ENCODE results near the gene AGR2.
"Not testable (repeated sequence)": the region's sequence is repeated elsewhere in the genome, so short reads cannot be mapped to it uniquely, and the experiment has no call there.

Gene AGR2

DNA sequence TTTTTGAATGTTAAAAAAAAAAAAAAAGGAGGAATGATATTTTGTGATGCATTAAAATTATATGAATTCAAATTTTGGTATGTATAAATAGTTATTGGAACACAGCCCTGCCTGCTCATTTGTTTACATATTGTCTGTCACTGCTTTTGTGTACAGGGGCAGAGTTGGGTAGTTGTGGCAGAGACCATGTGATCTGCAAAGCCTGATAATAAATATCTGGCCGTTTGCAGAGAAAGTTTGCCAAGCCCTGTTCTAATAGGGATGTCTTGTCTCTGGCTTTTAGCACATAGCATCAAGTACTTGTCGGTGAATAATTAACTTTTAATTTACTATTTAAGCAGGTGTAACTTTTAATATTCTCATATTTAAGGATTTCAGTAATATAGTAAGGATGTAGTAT is 31.5 kb downstream of the AGR2 start:
- no peak for DNase-seq

DNA sequence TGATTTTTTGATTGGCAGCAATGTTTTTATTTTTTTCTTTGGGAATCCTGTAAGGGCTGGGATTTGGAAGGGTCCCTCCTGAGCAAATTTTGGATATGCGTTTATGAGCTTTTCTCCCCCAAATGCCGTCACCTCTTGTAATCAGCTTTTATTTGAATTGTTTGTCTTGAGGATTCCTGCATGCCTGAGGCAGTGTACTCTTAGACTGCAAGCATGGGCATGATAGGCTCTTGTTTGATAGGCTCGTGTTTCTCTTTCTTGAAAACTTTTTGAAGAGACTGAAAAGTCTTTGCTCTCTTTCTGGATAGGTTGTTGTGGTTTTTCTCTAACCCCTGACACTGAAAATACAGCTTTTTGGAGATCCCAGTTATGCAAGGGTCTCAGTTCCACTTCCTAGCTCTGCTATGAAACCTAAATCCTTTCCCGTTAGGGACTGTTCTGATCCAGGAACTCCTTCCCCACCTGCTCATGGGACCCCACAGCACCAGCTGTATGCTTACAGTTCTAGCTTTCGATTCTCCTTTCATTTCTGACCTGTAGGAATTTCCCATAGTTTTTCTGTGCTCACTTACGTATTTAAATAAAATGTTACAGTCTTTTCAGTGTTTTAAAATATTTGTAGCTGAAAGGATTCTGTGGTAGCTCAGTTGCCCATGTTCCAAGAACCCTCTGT is 34.0 kb downstream of the AGR2 start:
- DNase-seq: no peak

DNA sequence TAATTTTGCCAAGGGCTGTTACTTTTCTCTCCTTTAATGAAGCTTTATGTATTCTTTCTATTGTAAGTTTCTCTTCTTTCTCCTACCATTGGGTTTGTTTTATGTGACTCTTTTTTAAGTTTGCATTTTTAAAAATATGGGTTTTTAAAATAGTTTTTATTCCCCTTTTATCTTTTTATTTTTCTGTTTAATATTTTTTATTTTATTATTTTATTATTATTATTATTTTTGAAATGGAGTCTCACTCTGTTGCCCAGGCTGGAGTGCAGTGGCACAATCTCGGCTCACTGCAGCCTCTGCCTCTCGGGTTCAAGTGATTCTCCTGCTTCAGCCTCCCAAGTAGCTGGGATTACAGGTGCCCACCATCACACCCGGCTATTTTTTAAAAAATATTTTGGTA is 34.8 kb downstream of the AGR2 start:
- DNase-seq: not testable (repeated sequence)

DNA sequence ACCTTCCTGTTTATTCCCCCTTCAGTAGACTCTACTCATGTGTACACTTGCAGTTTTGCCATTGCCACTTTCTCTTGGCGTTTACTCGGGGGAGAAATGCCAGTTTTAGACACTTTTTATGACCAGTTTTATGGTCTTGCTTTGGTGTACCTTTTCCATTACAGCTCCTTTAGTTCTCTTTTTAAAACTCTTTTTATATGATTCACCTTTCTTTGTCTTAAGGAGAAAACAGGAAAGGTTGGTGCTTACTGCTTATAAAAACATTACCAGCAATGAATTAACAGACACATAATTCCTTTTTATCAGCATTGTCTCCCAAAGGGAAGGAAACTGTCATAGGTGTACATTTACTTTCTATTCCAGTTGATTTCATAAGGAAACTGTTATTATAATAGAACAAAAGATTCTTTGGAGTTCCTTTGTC is 39.4 kb downstream of the AGR2 start:
- no peak for DNase-seq

DNA sequence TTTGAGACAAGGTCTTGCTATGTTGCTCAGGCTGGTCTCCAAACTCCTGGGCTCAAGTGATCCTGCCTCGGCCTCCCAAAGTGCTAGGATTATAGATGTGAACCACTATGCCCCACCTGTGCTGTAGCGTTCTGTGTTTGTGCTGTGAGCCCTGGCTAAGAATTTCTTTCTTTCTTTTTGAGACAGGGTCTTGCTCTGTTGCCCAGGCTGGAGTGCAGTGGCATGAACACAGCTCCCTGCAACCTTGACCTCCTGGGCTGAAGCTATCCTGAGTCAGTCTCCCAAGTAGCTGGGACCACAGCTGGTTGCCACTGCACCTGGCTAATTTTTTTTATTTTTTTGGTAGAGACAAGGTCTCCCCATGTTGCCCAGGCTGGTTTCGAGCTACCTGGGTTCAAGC is 39.9 kb downstream of the AGR2 start:
- no peak for DNase-seq

DNA sequence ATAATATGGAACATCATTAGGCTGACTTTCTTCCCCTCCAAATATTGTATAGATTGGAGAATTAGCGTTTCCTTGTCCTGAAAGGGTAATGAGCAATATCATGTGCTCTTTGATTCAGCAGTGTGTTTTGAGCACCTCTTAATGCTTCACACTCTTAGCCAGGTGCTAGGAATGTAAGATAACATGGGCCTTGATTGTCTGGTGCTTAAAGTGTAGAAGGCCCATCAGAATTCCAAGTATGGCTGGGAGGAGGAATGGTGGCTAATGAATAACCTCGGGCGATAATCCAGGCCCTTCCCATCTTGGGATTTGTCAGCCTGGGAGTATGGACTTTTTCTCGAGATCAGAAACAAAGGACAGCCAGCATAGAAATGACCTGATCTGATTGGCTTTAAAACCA is 42.6 kb downstream of the AGR2 start:
- DNase-seq: no peak

DNA sequence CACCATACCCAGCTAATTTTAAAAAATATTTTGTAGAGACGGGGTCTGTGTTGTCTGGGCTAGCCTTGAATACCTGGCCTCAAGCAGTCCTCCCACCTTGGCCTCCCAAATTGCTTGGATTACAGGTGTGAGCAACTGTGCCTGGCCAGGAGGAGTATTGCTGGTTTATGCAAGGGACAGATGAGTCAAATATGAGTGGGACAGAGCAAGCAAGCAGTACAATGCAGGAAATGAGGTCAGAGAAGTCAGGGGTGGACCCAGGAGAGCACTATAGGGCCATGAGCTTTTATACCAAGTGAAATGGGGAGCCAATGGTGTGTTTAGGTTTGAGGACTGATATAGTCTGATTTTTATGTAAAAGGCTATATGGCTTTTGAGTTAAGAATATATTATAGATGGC is 45.0 kb downstream of the AGR2 start:
- DNase-seq: no peak

DNA sequence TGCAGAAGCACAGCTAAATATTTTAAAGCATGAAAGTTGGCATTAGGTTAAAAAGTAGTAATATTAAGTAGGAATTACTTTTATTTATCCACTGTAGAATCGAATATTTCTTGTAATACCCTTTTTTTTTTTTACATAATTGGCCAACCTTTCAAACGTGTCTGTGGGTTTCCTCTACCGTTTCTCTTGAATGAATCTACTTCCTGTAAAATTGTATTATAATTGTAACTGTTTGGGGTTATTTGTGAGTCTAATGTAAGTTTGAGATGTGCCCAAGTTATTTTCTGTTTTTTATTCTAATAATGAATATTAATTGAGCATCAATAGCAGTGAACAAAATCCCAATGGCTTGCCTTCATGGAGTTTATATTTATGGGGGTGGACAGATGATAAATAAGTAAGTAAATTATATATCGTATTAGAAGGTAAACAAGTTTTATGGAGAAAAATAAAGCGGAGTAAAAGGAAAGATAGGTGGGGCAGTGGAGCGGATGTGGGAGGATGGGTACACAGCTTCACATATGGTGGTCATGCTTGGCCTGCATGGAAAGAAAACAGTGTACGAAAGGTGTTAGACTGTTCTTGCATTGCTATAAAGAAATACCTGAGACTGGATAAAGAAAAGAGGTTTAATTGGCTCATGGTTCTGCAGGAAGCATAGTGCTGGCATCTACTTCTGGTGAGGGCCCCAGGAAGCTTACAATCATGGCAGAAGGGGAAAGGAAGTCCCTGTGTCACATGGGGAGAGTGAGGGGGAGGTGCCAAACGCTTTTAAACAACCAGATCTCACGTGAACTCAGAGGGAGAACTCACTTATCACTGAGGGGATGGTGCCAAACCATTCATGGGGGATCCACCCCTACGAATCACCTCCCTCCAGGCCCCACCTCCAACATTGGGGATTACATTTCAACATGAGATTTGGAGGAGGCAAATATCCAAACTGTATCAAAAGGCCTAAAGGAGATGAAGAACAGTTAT is 45.9 kb downstream of the AGR2 start:
- DNase-seq: peak in 1 of 2 donors; percentile 37

DNA sequence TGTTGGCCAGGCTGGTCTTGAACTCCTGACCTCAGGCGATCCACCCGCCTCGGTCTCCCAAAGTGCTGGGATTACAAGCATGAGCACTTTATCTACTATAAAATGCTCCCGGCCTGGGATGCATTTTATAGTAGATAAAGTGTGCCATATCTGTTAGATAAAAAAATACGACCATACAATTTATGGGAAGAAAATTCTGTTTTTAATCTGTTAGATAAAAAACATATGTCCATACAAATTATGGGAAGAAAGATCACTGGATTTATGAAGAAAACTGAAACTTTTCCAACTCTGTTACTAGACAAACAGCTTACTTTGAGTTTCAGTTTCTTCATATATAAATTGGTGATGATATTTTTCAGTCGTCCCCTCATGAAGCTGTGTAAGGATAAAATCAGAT is 46.8 kb downstream of the AGR2 start:
- DNase-seq: no peak

DNA sequence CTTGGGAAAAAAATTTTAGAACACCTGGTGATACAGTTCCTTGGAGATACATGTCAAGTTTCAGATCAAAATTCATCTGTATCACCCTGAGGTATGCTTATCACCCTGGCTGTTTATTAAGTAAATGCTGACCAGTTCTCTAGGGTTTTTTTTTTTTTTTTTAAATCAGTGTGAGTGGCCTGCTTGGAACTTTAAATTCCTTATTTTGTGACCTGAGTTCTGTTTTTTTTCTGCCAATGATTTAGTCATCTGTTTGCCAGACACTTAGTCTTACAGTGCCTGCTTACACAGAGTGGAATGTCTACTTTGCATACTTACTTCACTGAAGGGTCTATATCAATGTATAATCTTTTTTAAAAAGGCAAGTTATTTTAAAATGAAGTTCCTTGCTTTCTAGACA is 49.4 kb downstream of the AGR2 start:
- DNase-seq: no peak

DNA sequence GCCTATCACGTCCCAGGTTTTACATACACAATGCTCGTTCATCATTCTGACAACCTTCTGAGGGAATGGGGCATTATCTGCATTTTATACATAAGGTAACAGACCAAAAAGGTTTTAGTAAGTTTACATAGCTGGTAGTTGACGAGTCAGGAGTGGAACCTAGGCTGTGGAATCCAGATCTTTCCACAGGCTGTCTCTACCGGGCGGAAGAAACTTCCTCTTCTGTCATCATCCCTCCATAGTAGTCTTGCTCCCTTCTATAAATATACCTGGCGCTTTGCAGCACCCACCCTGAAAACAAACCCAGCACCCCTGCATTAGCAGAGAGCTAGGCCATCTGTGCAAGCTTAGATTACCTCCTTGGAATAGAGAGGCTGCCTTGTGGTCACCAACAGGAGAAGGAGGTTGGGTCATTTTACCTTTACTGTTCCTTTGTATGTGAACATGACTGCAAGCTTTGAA is 49.9 kb downstream of the AGR2 start:
- no peak for DNase-seq

DNA sequence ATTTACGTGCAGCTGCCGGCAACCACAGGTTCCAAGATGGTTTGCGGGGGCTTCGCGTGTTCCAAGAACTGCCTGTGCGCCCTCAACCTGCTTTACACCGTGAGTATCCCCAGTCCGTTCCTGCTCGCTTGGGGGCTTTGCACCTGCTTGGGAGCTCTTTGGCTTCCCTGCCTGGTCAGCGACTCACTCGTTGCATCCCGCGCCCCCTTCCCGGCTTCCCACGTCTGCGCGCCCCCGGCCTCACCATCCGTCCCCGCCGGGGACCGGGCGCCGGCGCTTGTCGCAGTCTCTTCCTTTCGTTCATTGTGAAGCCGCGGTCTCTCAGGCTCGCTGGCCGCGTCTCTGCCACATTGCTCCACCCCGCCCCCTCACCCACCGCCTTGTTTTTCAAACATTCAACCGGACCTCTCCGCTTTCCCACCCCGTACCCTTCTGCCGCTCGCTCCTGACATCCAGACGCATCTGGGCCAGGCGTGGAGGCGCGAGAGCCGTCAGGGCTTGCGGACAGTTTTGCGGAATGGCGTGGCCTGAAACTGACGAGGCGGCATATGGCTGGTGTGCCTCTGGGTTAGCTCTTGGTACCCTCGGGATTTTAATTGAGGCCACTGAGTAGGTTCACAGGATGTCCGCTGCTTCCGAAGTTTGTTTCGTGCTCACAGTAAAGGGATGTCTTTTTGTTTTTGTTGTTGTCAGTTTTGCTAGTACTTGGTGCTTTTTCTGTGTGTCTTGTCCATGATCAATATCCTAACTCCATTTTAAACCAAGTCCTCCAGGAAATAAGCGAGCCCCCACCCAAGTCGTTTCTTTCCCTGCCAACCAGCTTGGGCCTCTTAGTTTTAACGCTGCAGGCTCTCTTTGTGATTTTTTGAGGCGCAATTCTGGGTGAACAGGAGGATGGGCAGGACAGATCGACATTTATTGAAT is 50.6 kb downstream of the AGR2 start:
- peak in 1 of 2 donors; percentile 26 for DNase-seq

DNA sequence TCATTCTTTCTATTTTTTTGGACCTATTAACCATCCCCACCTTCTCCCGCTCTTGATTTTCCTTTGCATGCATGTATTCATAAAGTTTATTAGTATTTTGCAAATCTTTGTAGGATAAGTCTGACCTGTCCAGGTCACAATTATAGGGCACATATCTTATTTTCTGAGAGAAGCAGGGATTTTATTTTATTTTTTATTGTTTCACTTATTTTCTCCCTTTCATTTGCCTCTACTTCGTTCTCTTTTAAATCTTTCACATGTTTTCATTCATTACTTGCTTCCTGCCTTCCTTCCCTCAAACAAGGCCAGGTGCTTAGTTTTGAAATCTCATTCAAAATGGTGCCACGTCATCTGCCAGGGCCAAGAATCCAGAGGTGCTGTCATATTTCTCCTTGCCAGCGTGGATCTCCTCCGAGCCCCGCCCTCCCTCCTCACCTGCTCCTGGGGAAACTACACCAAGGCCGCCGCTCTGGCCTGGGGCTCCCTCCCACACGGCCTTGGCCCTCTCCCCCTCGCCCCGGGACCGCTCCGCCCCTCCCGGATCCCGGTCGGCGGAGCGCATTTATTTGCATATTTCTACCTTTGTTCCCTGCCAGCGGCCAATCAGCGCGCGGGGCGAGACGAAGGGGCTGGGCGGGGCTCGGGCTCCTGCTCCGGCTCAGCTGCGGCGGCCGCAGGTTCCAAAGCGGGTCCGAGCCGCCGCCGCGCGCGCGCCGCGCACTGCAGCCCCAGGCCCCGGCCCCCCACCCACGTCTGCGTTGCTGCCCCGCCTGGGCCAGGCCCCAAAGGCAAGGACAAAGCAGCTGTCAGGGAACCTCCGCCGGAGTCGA is 51.5 kb downstream of the AGR2 start, which contains the start of gene TSPAN13:
TSPAN13 (plus strand) TSS at position 654 of the 830 bp plus-strand sequence. CDS start 213 bp downstream, outside the sequence.
- peak; percentile 18 to 32 for DNase-seq

DNA sequence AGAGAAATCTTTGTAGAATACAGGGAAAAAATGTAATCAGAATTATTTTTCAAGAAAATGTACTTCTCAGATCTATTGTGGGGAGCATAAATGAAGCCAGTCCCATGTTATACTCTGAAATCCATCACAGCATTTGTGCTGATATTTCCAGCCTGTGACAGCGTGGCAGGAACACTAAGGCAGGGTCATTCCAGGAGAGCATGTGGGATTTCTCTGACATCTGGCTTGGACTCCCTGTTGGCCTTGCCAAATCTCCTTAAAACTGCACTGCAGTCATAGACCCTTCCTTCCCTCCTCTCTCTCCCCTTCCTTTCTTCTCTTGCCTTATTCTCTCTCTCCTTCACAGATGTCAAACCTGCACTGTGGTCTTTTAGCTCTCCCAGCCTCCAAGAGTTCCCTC is 57.7 kb downstream of the AGR2 start:
- DNase-seq: no peak

DNA sequence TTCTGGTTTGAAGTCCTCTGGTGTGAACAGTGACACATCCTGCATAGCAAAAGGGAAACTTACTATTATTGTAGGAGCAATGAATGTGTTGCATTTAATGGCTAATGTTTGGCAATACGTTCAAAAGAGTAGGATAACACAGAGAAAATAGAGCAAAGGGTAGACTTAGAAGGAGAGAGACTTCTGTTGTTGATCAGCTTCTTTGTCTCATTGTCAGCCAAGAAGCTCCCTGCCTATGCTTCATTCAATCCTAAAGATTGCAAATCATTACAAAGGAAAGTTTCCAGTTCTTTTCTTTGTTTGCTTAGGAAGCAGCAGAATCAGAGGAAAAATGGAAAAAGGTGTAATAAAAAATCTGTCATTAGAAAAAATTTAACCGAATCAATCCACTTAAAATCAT is 59.2 kb downstream of the AGR2 start:
- no peak for DNase-seq

DNA sequence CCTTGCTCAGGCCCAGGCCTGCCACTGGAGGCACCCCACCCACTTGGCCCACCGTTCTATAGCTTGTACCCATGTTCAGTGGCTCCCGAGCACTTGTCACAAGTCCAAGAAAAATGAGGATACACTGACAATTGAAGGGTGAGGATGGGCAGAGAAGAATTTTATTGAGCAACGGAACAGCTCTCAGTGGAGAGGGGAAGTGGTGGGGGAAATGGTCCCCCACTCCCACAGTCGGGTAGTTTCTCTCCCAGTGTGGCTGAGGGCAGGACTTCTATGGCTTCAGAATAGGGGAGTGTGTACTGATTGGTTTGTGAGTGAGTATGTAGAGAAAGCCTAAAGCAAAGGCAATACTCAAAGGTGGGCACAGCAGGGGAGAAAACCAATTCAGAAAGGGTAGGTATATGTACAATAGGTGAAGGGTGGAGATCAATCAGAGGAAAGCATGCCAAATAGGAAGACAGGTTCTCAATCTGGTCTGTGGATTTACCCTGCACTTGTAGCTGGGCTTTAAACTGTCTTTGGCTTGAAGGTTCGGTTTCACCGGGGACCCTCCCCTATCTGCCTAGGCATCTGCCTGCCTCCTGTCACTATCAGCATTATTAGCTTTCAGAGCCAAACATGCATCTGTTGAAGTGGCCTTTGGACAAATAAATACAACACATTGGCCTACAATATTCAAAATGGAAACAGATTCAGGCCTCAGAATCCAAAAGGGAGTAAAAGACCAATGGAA is 60.1 kb downstream of the AGR2 start:
- DNase-seq: no peak

DNA sequence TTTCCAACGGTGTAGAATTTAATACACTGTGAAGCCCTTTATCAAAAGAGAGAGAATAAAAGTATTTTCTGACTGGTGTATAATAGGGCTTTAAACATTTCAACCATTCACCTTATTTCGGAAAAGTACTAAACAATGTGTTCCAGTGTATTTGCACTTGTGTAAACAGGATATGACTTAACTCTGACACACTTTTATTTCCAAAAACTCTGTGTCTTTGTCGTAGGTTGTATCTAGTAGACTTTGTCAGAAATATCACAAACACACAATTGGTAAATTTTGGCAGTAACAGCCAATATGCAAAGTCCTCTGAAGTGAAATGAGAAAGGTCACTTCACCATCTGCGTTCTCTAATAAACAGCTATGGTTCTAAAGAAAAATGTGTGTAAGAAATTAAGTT is 61.6 kb downstream of the AGR2 start:
- no peak for DNase-seq

DNA sequence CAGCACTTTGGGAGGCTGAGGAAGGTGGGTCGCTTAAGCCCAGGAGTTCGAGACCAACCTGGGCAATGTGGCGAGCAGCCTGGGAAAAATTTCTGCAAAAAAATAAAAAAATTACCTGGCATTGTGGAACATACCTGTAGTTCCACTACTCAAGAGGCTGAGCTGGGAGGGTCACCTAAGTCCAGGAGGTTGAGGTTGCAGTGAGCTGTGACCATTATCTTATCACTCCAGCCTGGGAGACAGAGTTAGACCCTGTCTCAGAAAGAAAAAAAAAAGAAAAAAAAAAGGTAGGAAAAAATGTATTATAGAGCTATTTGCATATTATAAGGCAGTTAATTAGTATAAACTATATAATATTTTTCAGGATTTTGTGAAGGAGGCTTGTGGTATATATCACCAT is 62.3 kb downstream of the AGR2 start:
- no peak for DNase-seq

Measured in bone marrow (tissue), 2 donors.